AG04450 (cell line): ENCODE data around the gene AGAP5. TPM values are rescaled to one million over a fixed set of nuclear protein-coding genes. Genes with fewer than 3 reads are reported as not detected.

Experiments used
- CTCF ChIA-PET: fragments of 300-600, 350-600 bp; formaldehyde crosslinking; extraction: SDS; loops from one replicate; lab custom pipeline; 2022; ENCODE audit warnings: antibody characterized with exemption, inconsistent platforms; lab: Charles Lee
- POLR2A ChIA-PET: fragments of 350-600 bp; formaldehyde crosslinking; extraction: SDS; loops from one replicate; lab custom pipeline; 2021; ENCODE audit warnings: antibody characterized with exemption, inconsistent platforms; lab: Yijun Ruan, JAX
- DNase-seq: peaks from one replicate; pipeline ENCODE4 v3.0.0-alpha.2; 2011; ENCODE audit warnings: low read depth, low spot score
- H3K27ac ChIP-seq: one replicate; pipeline ENCODE4 v1.5.1; 2012; ENCODE audit warnings: low read depth, low read length, control low read depth
- H3K27me3 ChIP-seq: one replicate; pipeline ENCODE4 v1.6.0; 2012; ENCODE audit warnings: low read length; ENCODE audit not compliant: control insufficient read depth, insufficient read depth
- H3K4me3 ChIP-seq: 2 replicates; pipeline ENCODE4 v1.5.1; 2011; ENCODE audit warnings: mild to moderate bottlenecking, low read depth, low read length, control low read depth
- H3K9me3 ChIP-seq: 2 replicates; pipeline ENCODE4 v1.5.1; 2012; ENCODE audit warnings: low read length; ENCODE audit not compliant: control insufficient read depth, insufficient read depth
- CTCF ChIP-seq: IDR thresholded peaks from 2 replicates; pipeline ENCODE4 v1.5.1; 2011; ENCODE audit warnings: low read depth, low read length, control low read depth, inconsistent platforms
- polyA plus RNA-seq: library from polyadenylated mRNA; depleted of rRNA; stranded (reverse); fragments of >200 nt; gene quantifications from 2 replicates; pipeline ENCODE4 v1.2.3, GENCODE V29; 2011; rRNA removed
- small RNA-seq: library from RNA; depleted of rRNA; stranded (forward); fragments of <200 nt; gene quantifications from one replicate; pipeline ENCODE3, GENCODE V24; 2012; ENCODE audit warnings: low read depth; ENCODE audit not compliant: insufficient read length

Gene AGAP5
- polyA plus RNA-seq, 1 experiment, result 2.9 TPM

GRCh38 chr10:73625884-73626752 lies 71.8 kb downstream of the AGAP5 start:
- ChIA-PET POLR2A (interaction anchor here (0.7 to 1.8 kb wide), 5 partner anchors 22 to 176 kb away, joined by 3 to 7 read pairs (median 4); partner anchors contain the start of gene PPP3CB), CTCF (interaction anchor here (1.4 to 3.2 kb wide), 2 partner anchors 97 kb away, joined by 16 to 17 read pairs; no protein-coding TSS in a partner anchor)
- no peak for TF ChIP-seq CTCF
- DNase-seq, result peak; percentile 94
- Histone ChIP-seq H3K4me3 (peak overlapping the region; percentile 95), H3K9me3 (no peaks in the 10 kb centered on the region; the same call in 1 of the 2 replicates), H3K27ac (peak overlapping the region; percentile 85), H3K27me3 (no peaks in the 10 kb centered on the region)

GRCh38 chr10:73625004-73625883 lies 72.7 kb downstream of the AGAP5 start:
- DNase-seq, result no peak
- no peaks in the 10 kb centered on the region; the same call in 1 of the 2 replicates for H3K9me3 ChIP-seq
- CTCF ChIA-PET, result interaction anchor here (3.2 kb wide), 1 partner anchor 96 kb away, joined by 17 read pairs; no protein-coding TSS in a partner anchor

More at GRCh38 chr10:73625004-73625883, 72.7 kb downstream of the AGAP5 start:
- POLR2A ChIA-PET, result interaction anchor here (0.8 to 1.8 kb wide), 5 partner anchors 23 to 177 kb away, joined by 3 to 6 read pairs (median 4); partner anchors contain the start of gene PPP3CB
- no peaks in the 10 kb centered on the region for H3K27me3 ChIP-seq
- peak overlapping the region; percentile 95 for H3K4me3 ChIP-seq
- TF ChIP-seq CTCF, result no peak
- no peak overlapping the region for H3K27ac ChIP-seq

Small RNA genes within 50 kb of the gene (small RNA-seq; reads per million reads assigned to genes)
- gene AC022400.4 (not detected), gene RNA5SP320 (not detected)

Other genes with a start within 250 kb of the AGAP5 start
- gene PPP3CB, start 202.1 kb downstream of the AGAP5 start, polyA plus RNA-seq, result 35.9 and 41.8 TPM in 2 replicates
- gene USP54, start 106.8 kb downstream of the AGAP5 start, polyA plus RNA-seq, result 8.6 and 11.2 TPM in 2 replicates
- not detected in 2 replicates for gene MYOZ1, start 56.6 kb downstream of the AGAP5 start, polyA plus RNA-seq
- gene SYNPO2L, start 42.1 kb downstream of the AGAP5 start, polyA plus RNA-seq, result 0.02 and 0.05 TPM in 2 replicates
- 86.9 and 97.4 TPM in 2 replicates for gene SEC24C, start 46.3 kb upstream of the AGAP5 start, polyA plus RNA-seq
- gene CHCHD1, start 83.9 kb upstream of the AGAP5 start, polyA plus RNA-seq, result 31.2 and 45.4 TPM in 2 replicates
- gene ZSWIM8, start 87.5 kb upstream of the AGAP5 start, polyA plus RNA-seq, result 44.2 and 58.3 TPM in 2 replicates
- 11.4 and 13.2 TPM in 2 replicates for gene NDST2, start 113.5 kb upstream of the AGAP5 start, polyA plus RNA-seq
- 22.3 and 23.7 TPM in 2 replicates for gene CAMK2G, start 176.4 kb upstream of the AGAP5 start, polyA plus RNA-seq
- gene PLAU, start 213.0 kb upstream of the AGAP5 start, polyA plus RNA-seq, result 241 and 329 TPM in 2 replicates